ENCODE results near the gene ANXA2.

DNA sequence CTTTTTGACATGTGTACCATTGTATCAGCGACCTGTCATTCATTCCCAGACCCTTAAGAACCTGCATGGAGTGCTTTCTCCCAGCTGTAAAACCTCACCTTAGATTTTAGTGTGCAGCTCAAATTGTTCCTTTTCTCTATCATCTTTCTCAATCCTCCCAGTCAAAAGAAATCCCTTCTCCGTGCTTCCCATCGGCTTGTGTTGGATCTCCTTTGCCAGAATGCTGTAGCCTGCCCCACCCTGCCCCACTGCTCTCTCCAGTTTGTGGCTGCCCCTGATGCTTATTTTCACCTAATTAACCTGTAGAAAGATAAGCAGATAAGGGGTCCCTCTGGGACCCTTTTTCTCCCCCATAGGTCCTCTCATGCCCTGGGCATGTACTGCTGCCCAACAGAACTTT is 51.1 kb downstream of the ANXA2 start:
- TF ChIP-seq CTCF (IDR thresholded peaks at IDR 0.05) (no peak), POLR2A (IDR thresholded peaks at IDR 0.05) (no peak)
